HepG2 (cell line): ENCODE measurements around the gene CCT5. TPM values are rescaled to one million over a fixed set of nuclear protein-coding genes. Genes with fewer than 3 reads are reported as not detected.

Experiments used
- BHLHE40 ChIP-seq: IDR thresholded peaks from 2 replicates; pipeline ENCODE4 v1.6.1; 2011; ENCODE audit warnings: low read length, improper control_type of control experiment
- BRF2 ChIP-seq: sonication (generic); formaldehyde crosslinking; IDR thresholded peaks from 2 replicates; pipeline ENCODE4 v1.8.1; 2022; ENCODE audit warnings: mild to moderate bottlenecking, missing genetic modification reagents
- CHD4 ChIP-seq: fragments of 200-600 bp; sonication (generic); IDR thresholded peaks from 2 replicates; pipeline ENCODE4 v1.7.0; 2017; ENCODE audit warnings: mild to moderate bottlenecking, low read length, borderline replicate concordance
- ELF3 ChIP-seq: IDR thresholded peaks from 2 replicates; pipeline ENCODE4 v1.6.1; 2016; ENCODE audit warnings: missing genetic modification reagents, missing compliant biosample characterization
- HNRNPUL1 ChIP-seq: fragments of 200-400 bp; formaldehyde crosslinking; IDR thresholded peaks from 2 replicates; pipeline ENCODE4 v1.6.1; 2017; ENCODE audit warnings: low read depth, mild to moderate bottlenecking, low read length, moderate library complexity
- HOXD1 ChIP-seq: sonication (generic); formaldehyde crosslinking; IDR thresholded peaks from 2 replicates; pipeline ENCODE4 v1.5.0; 2020; ENCODE audit warnings: missing genetic modification reagents
- JUN ChIP-seq: sonication (generic); formaldehyde crosslinking; IDR thresholded peaks from 2 replicates; pipeline ENCODE4 v1.4.0; 2020; ENCODE audit warnings: mild to moderate bottlenecking, missing genetic modification reagents
- KAT2B ChIP-seq: fragments of 150-350 bp; IDR thresholded peaks from 2 replicates; pipeline ENCODE4 v1.6.1; 2014; ENCODE audit warnings: low read depth, low read length, borderline replicate concordance
- KAT7 ChIP-seq: IDR thresholded peaks from 2 replicates; pipeline ENCODE4 v1.6.1; 2018; ENCODE audit warnings: borderline replicate concordance, missing compliant biosample characterization
- LBX2 ChIP-seq: sonication (generic); formaldehyde crosslinking; IDR thresholded peaks from 2 replicates; pipeline ENCODE4 v1.5.0; 2020; ENCODE audit warnings: missing genetic modification reagents, mild to moderate bottlenecking, borderline replicate concordance
- PHF8 ChIP-seq: sonication (generic); formaldehyde crosslinking; IDR thresholded peaks from 2 replicates; pipeline ENCODE4 v1.5.0; 2020; ENCODE audit warnings: missing genetic modification reagents
- POLR2A ChIP-seq, 2 experiments: IDR thresholded peaks; 2 replicates each; pipeline ENCODE4 v1.6.1; 2011; ENCODE audit warnings: low read depth in 2 of 2, low read length in 2 of 2, mild to moderate bottlenecking in 1 of 2, moderate library complexity in 1 of 2; ENCODE audit not compliant: insufficient read depth in 1 of 2
- RARA ChIP-seq: IDR thresholded peaks from 2 replicates; pipeline ENCODE4 v1.6.1; 2016; ENCODE audit warnings: missing genetic modification reagents, missing compliant biosample characterization
- REXO4 ChIP-seq: sonication (generic); formaldehyde crosslinking; IDR thresholded peaks from 2 replicates; pipeline ENCODE4 v1.8.0; 2022; ENCODE audit warnings: missing genetic modification reagents, mild to moderate bottlenecking, borderline replicate concordance
- RNF2 ChIP-seq: fragments of 450-650 bp; conservative IDR thresholded peaks from 2 replicates; pipeline ENCODE4 v1.6.1; 2016; ENCODE audit warnings: low read depth
- TFE3 ChIP-seq: IDR thresholded peaks from 2 replicates; pipeline ENCODE4 v1.6.1; 2016
- TGIF2 ChIP-seq: IDR thresholded peaks from 2 replicates; pipeline ENCODE4 v1.6.1; 2016; ENCODE audit warnings: control low read depth, missing compliant biosample characterization
- TSC22D2 ChIP-seq: sonication (generic); formaldehyde crosslinking; IDR thresholded peaks from 2 replicates; pipeline ENCODE4 v1.5.1; 2020; ENCODE audit warnings: missing genetic modification reagents, mild to moderate bottlenecking, borderline replicate concordance
- ZBTB33 ChIP-seq: sonication (generic); formaldehyde crosslinking; IDR thresholded peaks from 2 replicates; pipeline ENCODE4 v1.4.0; 2020; ENCODE audit warnings: missing genetic modification reagents
- ZNF282 ChIP-seq: fragments of 450-650 bp; IDR thresholded peaks from 2 replicates; pipeline ENCODE4 v1.6.1; 2018; ENCODE audit not compliant: partially characterized antibody
- ZNF558 ChIP-seq: sonication (generic); formaldehyde crosslinking; IDR thresholded peaks from 2 replicates; pipeline ENCODE4 v1.9.0; 2022; ENCODE audit warnings: mild to moderate bottlenecking, missing genetic modification reagents, borderline replicate concordance
- ZNF597 ChIP-seq: sonication (generic); formaldehyde crosslinking; IDR thresholded peaks from 2 replicates; pipeline ENCODE4 v1.5.0; 2020; ENCODE audit warnings: missing genetic modification reagents
- ZSCAN25 ChIP-seq: sonication (generic); formaldehyde crosslinking; IDR thresholded peaks from 2 replicates; pipeline ENCODE4 v1.8.0; 2022; ENCODE audit warnings: mild to moderate bottlenecking, missing genetic modification reagents
- ZSCAN30 ChIP-seq: sonication (generic); formaldehyde crosslinking; IDR thresholded peaks from 2 replicates; pipeline ENCODE4 v1.5.0; 2020; ENCODE audit warnings: mild to moderate bottlenecking, missing genetic modification reagents
- polyA plus RNA-seq, 8 experiments: library from polyadenylated mRNA; depleted of rRNA in 3 of 8; stranded (reverse) in 7 of 8; unstranded in 1 of 8; fragments of >200 nt; fragmentation: Illumina TruSeq in 4 of 8; extraction: Trizol in 4 of 8; gene quantifications; 2 replicates each; pipeline versions ENCODE4 v1.2.1 to v1.2.3, GENCODE V29; 2011 to 2016; ENCODE audit warnings: low read depth in 4 of 8, missing spikeins in 1 of 8, mixed read lengths in 1 of 8; ENCODE audit not compliant: insufficient read depth in 1 of 8
- total RNA-seq, 5 experiments: library from RNA; depleted of rRNA; stranded (reverse); fragments of >200 nt; fragmentation: Illumina TruSeq; extraction: Trizol; gene quantifications; 2 replicates each; pipeline ENCODE4 v1.2.3, GENCODE V29; 2016; ENCODE audit warnings: low read depth in 1 of 5

CCT5 gene
- total and polyA plus RNA-seq, 2 of the 13 experiments (the other 11 are each of a cell fraction or from before 2014, with no cell fraction given), result 319 to 708 TPM

- TF ChIP-seq ELF3, result no peak
- TF ChIP-seq POLR2A (IDR thresholded peaks at IDR 0.05; ENCODE audit: insufficient read depth in 1 of 2, low read depth in 2 of 2, low read length in 2 of 2), result peak in 1 of 2 experiments; percentile 51; a peak in 2 of 4 replicates
- TF ChIP-seq TGIF2, result peak; percentile 22; the same call in 1 of the 2 replicates
- TF ChIP-seq BRF2 (CRISPR knock-in tag), result no peak
- TF ChIP-seq PHF8, result peak; percentile 94
- 0 out of 2 replicates have a peak, but pooled peaks have one; percentile 19 for TF ChIP-seq TSC22D2
- peak; percentile 65; the same call in 1 of the 2 replicates for TF ChIP-seq KAT7
- 0 out of 2 replicates have a peak, but pooled peaks have one; percentile 6 for TF ChIP-seq ZBTB33
- no peak for TF ChIP-seq ZSCAN30 (CRISPR knock-in tag)
- no peak for TF ChIP-seq HOXD1 (CRISPR knock-in tag)
- no peak for TF ChIP-seq CHD4
- no peak for TF ChIP-seq JUN (CRISPR knock-in tag)
- peak; percentile 47; the same call in 1 of the 2 replicates for TF ChIP-seq ZNF558 (CRISPR knock-in tag)
- no peak for TF ChIP-seq KAT2B
- TF ChIP-seq HNRNPUL1, result no peak
- TF ChIP-seq RARA (CRISPR knock-in tag), result no peak; the same call in 1 of the 2 replicates
- no peak; the same call in 1 of the 2 replicates for TF ChIP-seq LBX2 (CRISPR knock-in tag)
- TF ChIP-seq ZNF282, result no peak
- TF ChIP-seq TFE3, result no peak
- no peak for TF ChIP-seq ZNF597
- no peak for TF ChIP-seq REXO4 (CRISPR knock-in tag)
- TF ChIP-seq BHLHE40, result no peak
- peak; percentile 70; the same call in 1 of the 2 replicates for TF ChIP-seq RNF2
- TF ChIP-seq ZSCAN25, result peak; percentile 77; the same call in 1 of the 2 replicates
Measured at GRCh38 chr5:10307206-10308148, 57.4 kb downstream of the CCT5 start, which contains the start of gene CMBL (continued).
